Measurements from ENCODE around the gene STRN3.

Gene STRN3

DNA sequence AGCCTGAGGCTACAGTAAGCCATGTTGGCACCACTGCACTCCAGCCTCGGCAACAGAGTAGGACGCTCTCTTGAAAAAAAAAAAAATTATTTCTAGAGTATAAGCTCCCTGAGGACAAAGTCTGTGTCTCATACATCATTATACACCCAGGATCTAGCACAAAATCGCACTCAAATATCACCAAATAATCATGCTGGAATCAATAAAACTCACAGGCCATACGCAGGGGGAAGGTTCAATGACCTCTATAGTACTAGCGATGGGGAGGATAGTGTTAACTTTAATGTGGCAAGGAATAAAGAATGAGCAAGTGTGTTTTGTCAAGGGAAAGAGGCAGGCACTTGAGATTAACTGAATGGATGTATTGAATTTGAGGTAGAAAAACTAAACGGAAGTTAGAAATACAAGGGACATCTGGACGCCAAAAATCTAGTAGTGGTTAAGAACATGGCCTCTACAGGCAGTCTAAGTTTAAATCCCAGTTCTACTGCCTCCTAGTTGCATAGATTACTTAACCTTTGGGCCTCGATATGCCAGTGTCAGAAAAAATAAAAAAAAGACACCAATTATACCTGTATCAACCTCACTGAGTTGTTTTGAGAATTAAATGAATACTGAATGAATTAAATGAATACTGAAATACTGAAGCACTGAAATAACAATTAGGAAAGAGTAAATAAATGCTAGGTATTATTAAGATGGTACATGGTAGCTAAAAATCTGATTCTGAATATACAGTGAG lies 5.2 kb downstream of the STRN3 start:
- no peak for TF ChIP-seq ESRRG (CRISPR knock-in tag; IDR thresholded peaks at IDR 0.05)
- TF ChIP-seq ARNTL (CRISPR knock-in tag; IDR thresholded peaks at IDR 0.05; ENCODE audit: borderline replicate concordance, low read depth) = no peak
- no peak for TF ChIP-seq SNAI2 (CRISPR knock-in tag; IDR thresholded peaks at IDR 0.05)
- no peak for TF ChIP-seq ZNF8 (CRISPR knock-in tag; IDR thresholded peaks at IDR 0.05)
- TF ChIP-seq TOX (CRISPR knock-in tag; IDR thresholded peaks at IDR 0.05; ENCODE audit: borderline replicate concordance) = no peak
- no peak for ATAC-seq

DNA sequence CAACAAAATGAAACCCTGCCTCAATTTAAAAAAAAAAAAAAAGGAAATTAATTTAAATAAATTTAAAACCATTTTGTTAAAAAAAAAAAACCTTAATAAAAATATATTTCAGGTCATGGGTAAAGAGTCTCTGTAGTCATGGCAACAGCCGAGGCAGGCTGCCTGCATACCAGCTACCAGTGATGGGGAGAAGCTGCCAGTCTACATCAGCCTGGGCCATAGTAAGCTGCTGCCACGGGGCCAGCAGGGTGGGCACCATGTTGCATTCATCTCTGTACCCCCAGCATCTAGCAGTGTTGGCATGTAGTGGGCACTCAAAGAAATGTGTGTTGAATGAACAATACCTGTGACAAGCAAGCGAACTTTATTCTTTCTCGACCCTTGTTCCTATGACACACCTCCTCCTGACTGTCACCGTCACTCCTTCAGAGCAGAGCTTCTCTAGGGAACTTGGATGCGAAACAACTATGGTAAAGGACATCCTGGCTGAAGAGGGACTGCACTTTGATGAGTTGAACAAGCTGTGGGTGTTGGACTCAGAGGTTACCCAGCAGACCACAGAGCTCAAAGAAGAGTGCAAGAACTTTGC lies 8.0 kb downstream of the STRN3 start:
- no peak for TF ChIP-seq ZNF70 (CRISPR knock-in tag; IDR thresholded peaks at IDR 0.05)
- TF ChIP-seq, protein P1, sequence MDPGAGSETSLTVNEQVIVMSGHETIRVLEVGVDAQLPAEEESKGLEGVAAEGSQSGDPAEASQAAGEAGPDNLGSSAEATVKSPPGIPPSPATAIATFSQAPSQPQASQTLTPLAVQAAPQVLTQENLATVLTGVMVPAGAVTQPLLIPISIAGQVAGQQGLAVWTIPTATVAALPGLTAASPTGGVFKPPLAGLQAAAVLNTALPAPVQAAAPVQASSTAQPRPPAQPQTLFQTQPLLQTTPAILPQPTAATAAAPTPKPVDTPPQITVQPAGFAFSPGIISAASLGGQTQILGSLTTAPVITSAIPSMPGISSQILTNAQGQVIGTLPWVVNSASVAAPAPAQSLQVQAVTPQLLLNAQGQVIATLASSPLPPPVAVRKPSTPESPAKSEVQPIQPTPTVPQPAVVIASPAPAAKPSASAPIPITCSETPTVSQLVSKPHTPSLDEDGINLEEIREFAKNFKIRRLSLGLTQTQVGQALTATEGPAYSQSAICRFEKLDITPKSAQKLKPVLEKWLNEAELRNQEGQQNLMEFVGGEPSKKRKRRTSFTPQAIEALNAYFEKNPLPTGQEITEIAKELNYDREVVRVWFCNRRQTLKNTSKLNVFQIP (CRISPR knock-in tag; IDR thresholded peaks at IDR 0.05; ENCODE audit: borderline replicate concordance, low read depth) = no peak
- TF ChIP-seq RARB (CRISPR knock-in tag; IDR thresholded peaks at IDR 0.05) = no peak
- no peak for TF ChIP-seq ZFP3 (CRISPR knock-in tag; IDR thresholded peaks at IDR 0.05)
- TF ChIP-seq GLIS3 (CRISPR knock-in tag; IDR thresholded peaks at IDR 0.05) = no peak
- TF ChIP-seq ESRRG (CRISPR knock-in tag; IDR thresholded peaks at IDR 0.05) = no peak
- TF ChIP-seq TOX (CRISPR knock-in tag; IDR thresholded peaks at IDR 0.05; ENCODE audit: borderline replicate concordance) = no peak
- TF ChIP-seq CSDC2 (CRISPR knock-in tag; IDR thresholded peaks at IDR 0.05) = no peak
- TF ChIP-seq, protein P2, sequence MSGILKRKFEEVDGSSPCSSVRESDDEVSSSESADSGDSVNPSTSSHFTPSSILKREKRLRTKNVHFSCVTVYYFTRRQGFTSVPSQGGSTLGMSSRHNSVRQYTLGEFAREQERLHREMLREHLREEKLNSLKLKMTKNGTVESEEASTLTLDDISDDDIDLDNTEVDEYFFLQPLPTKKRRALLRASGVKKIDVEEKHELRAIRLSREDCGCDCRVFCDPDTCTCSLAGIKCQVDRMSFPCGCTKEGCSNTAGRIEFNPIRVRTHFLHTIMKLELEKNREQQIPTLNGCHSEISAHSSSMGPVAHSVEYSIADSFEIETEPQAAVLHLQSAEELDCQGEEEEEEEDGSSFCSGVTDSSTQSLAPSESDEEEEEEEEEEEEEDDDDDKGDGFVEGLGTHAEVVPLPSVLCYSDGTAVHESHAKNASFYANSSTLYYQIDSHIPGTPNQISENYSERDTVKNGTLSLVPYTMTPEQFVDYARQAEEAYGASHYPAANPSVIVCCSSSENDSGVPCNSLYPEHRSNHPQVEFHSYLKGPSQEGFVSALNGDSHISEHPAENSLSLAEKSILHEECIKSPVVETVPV (CRISPR knock-in tag; IDR thresholded peaks at IDR 0.05) = no peak
- no peak for TF ChIP-seq ZNF565 (CRISPR knock-in tag; conservative IDR thresholded peaks at IDR 0.05; ENCODE audit: low read depth)
- no peak for TF ChIP-seq ISL1 (CRISPR knock-in tag; IDR thresholded peaks at IDR 0.05)
- no peak for TF ChIP-seq ZNF8 (CRISPR knock-in tag; IDR thresholded peaks at IDR 0.05)
- TF ChIP-seq ZFP30 (CRISPR knock-in tag; IDR thresholded peaks at IDR 0.05) = no peak
- TF ChIP-seq BACH2 (CRISPR knock-in tag; IDR thresholded peaks at IDR 0.05; ENCODE audit: borderline replicate concordance) = no peak
- TF ChIP-seq PPARA (CRISPR knock-in tag; IDR thresholded peaks at IDR 0.05; ENCODE audit: borderline replicate concordance) = no peak
- no peak for TF ChIP-seq SNAI2 (CRISPR knock-in tag; IDR thresholded peaks at IDR 0.05)
- no peak for TF ChIP-seq TCF4 (CRISPR knock-in tag; IDR thresholded peaks at IDR 0.05; ENCODE audit: borderline replicate concordance)
- no peak for TF ChIP-seq ZC3H10 (CRISPR knock-in tag; IDR thresholded peaks at IDR 0.05)
- TF ChIP-seq OSR1 (CRISPR knock-in tag; IDR thresholded peaks at IDR 0.05) = no peak
- ATAC-seq = no peak

DNA sequence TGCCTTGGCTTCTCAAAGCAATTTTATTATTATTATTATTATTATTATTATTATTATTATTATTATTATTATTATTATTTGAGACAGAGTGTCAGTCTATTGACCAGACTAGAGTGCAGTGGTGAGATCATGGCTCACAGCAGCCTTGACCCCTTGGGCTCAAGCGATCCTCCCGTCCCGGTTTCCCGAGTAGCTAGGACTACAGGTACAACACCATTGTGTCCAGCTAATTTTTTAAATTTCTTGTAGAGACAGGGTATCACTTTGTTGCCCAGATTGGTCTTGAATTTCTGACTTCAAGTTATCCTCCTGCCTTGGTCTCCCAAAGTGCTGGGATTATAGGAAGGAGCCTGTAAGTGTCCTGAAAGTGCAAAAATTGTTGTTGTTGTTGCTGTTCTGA lies 12.3 kb downstream of the STRN3 start:
- no peak for TF ChIP-seq ESRRG (CRISPR knock-in tag; IDR thresholded peaks at IDR 0.05)
- TF ChIP-seq ISL1 (CRISPR knock-in tag; IDR thresholded peaks at IDR 0.05) = no peak
- TF ChIP-seq, protein P1 (CRISPR knock-in tag; IDR thresholded peaks at IDR 0.05; ENCODE audit: borderline replicate concordance, low read depth) = no peak
- no peak for TF ChIP-seq ZC3H10 (CRISPR knock-in tag; IDR thresholded peaks at IDR 0.05)
- TF ChIP-seq RARB (CRISPR knock-in tag; IDR thresholded peaks at IDR 0.05) = no peak
- TF ChIP-seq ZNF8 (CRISPR knock-in tag; IDR thresholded peaks at IDR 0.05) = no peak
- no peak for TF ChIP-seq SNAI2 (CRISPR knock-in tag; IDR thresholded peaks at IDR 0.05)
- no peak for TF ChIP-seq ZFP30 (CRISPR knock-in tag; IDR thresholded peaks at IDR 0.05)
- TF ChIP-seq, protein P3, sequence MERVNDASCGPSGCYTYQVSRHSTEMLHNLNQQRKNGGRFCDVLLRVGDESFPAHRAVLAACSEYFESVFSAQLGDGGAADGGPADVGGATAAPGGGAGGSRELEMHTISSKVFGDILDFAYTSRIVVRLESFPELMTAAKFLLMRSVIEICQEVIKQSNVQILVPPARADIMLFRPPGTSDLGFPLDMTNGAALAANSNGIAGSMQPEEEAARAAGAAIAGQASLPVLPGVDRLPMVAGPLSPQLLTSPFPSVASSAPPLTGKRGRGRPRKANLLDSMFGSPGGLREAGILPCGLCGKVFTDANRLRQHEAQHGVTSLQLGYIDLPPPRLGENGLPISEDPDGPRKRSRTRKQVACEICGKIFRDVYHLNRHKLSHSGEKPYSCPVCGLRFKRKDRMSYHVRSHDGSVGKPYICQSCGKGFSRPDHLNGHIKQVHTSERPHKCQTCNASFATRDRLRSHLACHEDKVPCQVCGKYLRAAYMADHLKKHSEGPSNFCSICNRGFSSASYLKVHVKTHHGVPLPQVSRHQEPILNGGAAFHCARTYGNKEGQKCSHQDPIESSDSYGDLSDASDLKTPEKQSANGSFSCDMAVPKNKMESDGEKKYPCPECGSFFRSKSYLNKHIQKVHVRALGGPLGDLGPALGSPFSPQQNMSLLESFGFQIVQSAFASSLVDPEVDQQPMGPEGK (CRISPR knock-in tag; IDR thresholded peaks at IDR 0.05; ENCODE audit: borderline replicate concordance) = no peak
- TF ChIP-seq, protein P4, sequence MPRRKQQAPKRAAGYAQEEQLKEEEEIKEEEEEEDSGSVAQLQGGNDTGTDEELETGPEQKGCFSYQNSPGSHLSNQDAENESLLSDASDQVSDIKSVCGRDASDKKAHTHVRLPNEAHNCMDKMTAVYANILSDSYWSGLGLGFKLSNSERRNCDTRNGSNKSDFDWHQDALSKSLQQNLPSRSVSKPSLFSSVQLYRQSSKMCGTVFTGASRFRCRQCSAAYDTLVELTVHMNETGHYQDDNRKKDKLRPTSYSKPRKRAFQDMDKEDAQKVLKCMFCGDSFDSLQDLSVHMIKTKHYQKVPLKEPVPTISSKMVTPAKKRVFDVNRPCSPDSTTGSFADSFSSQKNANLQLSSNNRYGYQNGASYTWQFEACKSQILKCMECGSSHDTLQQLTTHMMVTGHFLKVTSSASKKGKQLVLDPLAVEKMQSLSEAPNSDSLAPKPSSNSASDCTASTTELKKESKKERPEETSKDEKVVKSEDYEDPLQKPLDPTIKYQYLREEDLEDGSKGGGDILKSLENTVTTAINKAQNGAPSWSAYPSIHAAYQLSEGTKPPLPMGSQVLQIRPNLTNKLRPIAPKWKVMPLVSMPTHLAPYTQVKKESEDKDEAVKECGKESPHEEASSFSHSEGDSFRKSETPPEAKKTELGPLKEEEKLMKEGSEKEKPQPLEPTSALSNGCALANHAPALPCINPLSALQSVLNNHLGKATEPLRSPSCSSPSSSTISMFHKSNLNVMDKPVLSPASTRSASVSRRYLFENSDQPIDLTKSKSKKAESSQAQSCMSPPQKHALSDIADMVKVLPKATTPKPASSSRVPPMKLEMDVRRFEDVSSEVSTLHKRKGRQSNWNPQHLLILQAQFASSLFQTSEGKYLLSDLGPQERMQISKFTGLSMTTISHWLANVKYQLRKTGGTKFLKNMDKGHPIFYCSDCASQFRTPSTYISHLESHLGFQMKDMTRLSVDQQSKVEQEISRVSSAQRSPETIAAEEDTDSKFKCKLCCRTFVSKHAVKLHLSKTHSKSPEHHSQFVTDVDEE (CRISPR knock-in tag; IDR thresholded peaks at IDR 0.05) = no peak
- no peak for TF ChIP-seq ZNF565 (CRISPR knock-in tag; conservative IDR thresholded peaks at IDR 0.05; ENCODE audit: low read depth)
- no peak for TF ChIP-seq ZFP3 (CRISPR knock-in tag; IDR thresholded peaks at IDR 0.05)
- TF ChIP-seq ZNF70 (CRISPR knock-in tag; IDR thresholded peaks at IDR 0.05) = no peak
- no peak for TF ChIP-seq OSR1 (CRISPR knock-in tag; IDR thresholded peaks at IDR 0.05)
- ATAC-seq = no peak

Data from SK-N-SH treated with all-trans-retinoic acid at 6 μM for 48 hours (cell line).